Suprapubic skin (tissue), 3 donors: ENCODE results near the gene IL1RAPL2.

Experiments
- EP300 ChIP-seq: sonication (generic); formaldehyde crosslinking; IDR thresholded peaks from one replicate; pipeline ENCODE4 v1.6.1; 2017; ENCODE audit warnings: antibody characterized with exemption
- POLR2A ChIP-seq, 2 donors: fragments of 450-650 bp; IDR thresholded peaks; one replicate each; pipeline ENCODE4 v1.6.1; 2017; ENCODE audit warnings: antibody characterized with exemption in 2 of 2, mild to moderate bottlenecking in 2 of 2, moderate library complexity in 2 of 2
- TF ChIP-seq, protein P1 (sequence below), 2 donors: fragments of 200-600 bp in 1 of 2; fragments of 450-650 bp in 1 of 2; sonication (generic) in 1 of 2; IDR thresholded peaks; one replicate each; pipeline ENCODE4 v1.5.1; 2016 to 2019; ENCODE audit warnings: antibody characterized with exemption in 2 of 2, mild to moderate bottlenecking in 1 of 2, moderate library complexity in 1 of 2

DNA sequence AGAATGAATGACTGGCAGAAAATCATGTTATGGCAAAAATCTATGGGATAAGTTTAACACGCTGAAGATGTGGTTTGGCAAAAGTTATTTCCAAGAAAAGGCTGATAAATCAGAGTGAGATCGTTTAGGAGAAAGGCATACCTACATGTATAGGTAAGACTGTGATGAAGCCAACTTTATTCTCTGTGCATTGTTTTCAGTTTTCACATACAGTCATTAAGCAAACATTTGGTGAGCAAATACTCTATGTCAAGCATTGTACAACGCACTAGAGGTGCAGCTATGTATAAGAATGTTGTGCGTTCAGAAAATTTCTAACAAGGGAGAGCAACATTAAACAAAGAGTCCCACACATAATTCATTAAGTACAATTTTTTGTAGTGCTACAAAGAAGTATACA, 532.8 kb downstream of the IL1RAPL2 start:
- TF ChIP-seq POLR2A (IDR thresholded peaks at IDR 0.05) = no peak
- no peak for TF ChIP-seq EP300
- TF ChIP-seq, protein P1, sequence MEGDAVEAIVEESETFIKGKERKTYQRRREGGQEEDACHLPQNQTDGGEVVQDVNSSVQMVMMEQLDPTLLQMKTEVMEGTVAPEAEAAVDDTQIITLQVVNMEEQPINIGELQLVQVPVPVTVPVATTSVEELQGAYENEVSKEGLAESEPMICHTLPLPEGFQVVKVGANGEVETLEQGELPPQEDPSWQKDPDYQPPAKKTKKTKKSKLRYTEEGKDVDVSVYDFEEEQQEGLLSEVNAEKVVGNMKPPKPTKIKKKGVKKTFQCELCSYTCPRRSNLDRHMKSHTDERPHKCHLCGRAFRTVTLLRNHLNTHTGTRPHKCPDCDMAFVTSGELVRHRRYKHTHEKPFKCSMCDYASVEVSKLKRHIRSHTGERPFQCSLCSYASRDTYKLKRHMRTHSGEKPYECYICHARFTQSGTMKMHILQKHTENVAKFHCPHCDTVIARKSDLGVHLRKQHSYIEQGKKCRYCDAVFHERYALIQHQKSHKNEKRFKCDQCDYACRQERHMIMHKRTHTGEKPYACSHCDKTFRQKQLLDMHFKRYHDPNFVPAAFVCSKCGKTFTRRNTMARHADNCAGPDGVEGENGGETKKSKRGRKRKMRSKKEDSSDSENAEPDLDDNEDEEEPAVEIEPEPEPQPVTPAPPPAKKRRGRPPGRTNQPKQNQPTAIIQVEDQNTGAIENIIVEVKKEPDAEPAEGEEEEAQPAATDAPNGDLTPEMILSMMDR (IDR thresholded peaks at IDR 0.05) = no peak
